Measurements from ENCODE around the gene GSK3B. TPM values are rescaled to one million over a fixed set of nuclear protein-coding genes. Genes with fewer than 3 reads are reported as not detected.
"Not testable (repeated sequence)": the region's sequence is repeated elsewhere in the genome, so short reads cannot be mapped to it uniquely, and the experiment has no call there.

GSK3B gene
- polyA plus RNA-seq, 10 donors, result 21.6 to 34.3 (median 28.3) TPM

- no peak for DNase-seq
Observed at GRCh38 chr3:119939077-119939476, 155.2 kb downstream of the GSK3B start.

- DNase-seq, result no peak
Observed at GRCh38 chr3:119937229-119937628, 157.0 kb downstream of the GSK3B start.

GRCh38 chr3:119934249-119934648 lies 160.0 kb downstream of the GSK3B start:
- DNase-seq, result no peak

GRCh38 chr3:119933207-119933606 lies 161.0 kb downstream of the GSK3B start:
- peak; percentile 39 to 71 (median 46) for DNase-seq

GRCh38 chr3:119930286-119930685 lies 164.0 kb downstream of the GSK3B start:
- no peak for DNase-seq

- no peak for DNase-seq
Observed at GRCh38 chr3:119927190-119927589, 167.1 kb downstream of the GSK3B start.

GRCh38 chr3:119924111-119925094 lies 169.8 kb downstream of the GSK3B start:
- DNase-seq, result no peak

- no peak for DNase-seq
Observed at GRCh38 chr3:119918992-119919933, 175.0 kb downstream of the GSK3B start.

- peak in 1 of 3 donors; percentile 22 for DNase-seq
Observed at GRCh38 chr3:119913021-119913420, 181.2 kb downstream of the GSK3B start.

GRCh38 chr3:119912220-119912619 lies 182.0 kb downstream of the GSK3B start:
- DNase-seq, result no peak

GRCh38 chr3:119911748-119912147 lies 182.5 kb downstream of the GSK3B start:
- DNase-seq, result no peak

- DNase-seq, result no peak
Observed at GRCh38 chr3:119902061-119902460, 192.2 kb downstream of the GSK3B start.

- DNase-seq, result no peak
Observed at GRCh38 chr3:119901148-119901547, 193.1 kb downstream of the GSK3B start.

- no peak for DNase-seq
Observed at GRCh38 chr3:119899192-119899511, 195.1 kb downstream of the GSK3B start.

GRCh38 chr3:119898478-119899191 lies 195.6 kb downstream of the GSK3B start:
- DNase-seq, result peak in 1 of 3 donors; percentile 3

- no peak for DNase-seq
Observed at GRCh38 chr3:119894195-119894594, 200.1 kb downstream of the GSK3B start.

GRCh38 chr3:119893769-119894168 lies 200.5 kb downstream of the GSK3B start:
- no peak for DNase-seq

GRCh38 chr3:119891944-119892721 lies 202.1 kb downstream of the GSK3B start:
- DNase-seq, result peak; percentile 69 to 86 (median 80)

- not testable (repeated sequence) for DNase-seq
Observed at GRCh38 chr3:119888681-119889080, 205.6 kb downstream of the GSK3B start.

- no peak for DNase-seq
Observed at GRCh38 chr3:119885746-119886530, 208.3 kb downstream of the GSK3B start.
